Parathyroid adenoma (tissue), 2 donors: ENCODE data around the gene SNX3.
"Not testable (repeated sequence)": the region's sequence is repeated elsewhere in the genome, so short reads cannot be mapped to it uniquely, and the experiment has no call there.

Source experiments
- H2AFZ ChIP-seq: fragments of 300-600 bp; sonication (generic); one replicate; pipeline ENCODE4 v1.7.0; 2017; ENCODE audit warnings: antibody characterized with exemption, mild to moderate bottlenecking
- H3K27ac ChIP-seq: fragments of 300-600 bp; sonication (generic); one replicate; pipeline ENCODE4 v1.7.0; 2017
- H3K27me3 ChIP-seq: fragments of 300-600 bp; sonication (generic); one replicate; pipeline ENCODE4 v1.7.0; 2017; ENCODE audit warnings: low read length; ENCODE audit not compliant: control insufficient read depth, insufficient read depth
- H3K36me3 ChIP-seq: fragments of 300-600 bp; sonication (generic); one replicate; pipeline ENCODE4 v1.7.0; 2017; ENCODE audit warnings: low read length; ENCODE audit not compliant: control insufficient read depth, insufficient read depth
- H3K4me1 ChIP-seq: fragments of 300-600 bp; sonication (generic); one replicate; pipeline ENCODE4 v1.7.0; 2017; ENCODE audit warnings: control low read depth
- H3K4me2 ChIP-seq: fragments of 300-600 bp; sonication (generic); one replicate; pipeline ENCODE4 v1.7.0; 2017; ENCODE audit warnings: low read length
- H3K4me3 ChIP-seq: fragments of 300-600 bp; sonication (generic); one replicate; pipeline ENCODE4 v1.7.0; 2017; ENCODE audit warnings: low read depth, low read length
- H3K79me2 ChIP-seq: fragments of 300-600 bp; sonication (generic); one replicate; pipeline ENCODE4 v1.7.0; 2017; ENCODE audit warnings: control low read depth
- H3K9ac ChIP-seq: fragments of 300-600 bp; sonication (generic); one replicate; pipeline ENCODE4 v1.7.0; 2017; ENCODE audit warnings: mild to moderate bottlenecking
- H3K9me3 ChIP-seq: fragments of 300-600 bp; sonication (generic); one replicate; pipeline ENCODE4 v1.7.0; 2017; ENCODE audit warnings: low read length; ENCODE audit not compliant: control insufficient read depth
- TF ChIP-seq, protein P1 (sequence below): fragments of 300-600 bp; sonication (generic); IDR thresholded peaks from one replicate; pipeline ENCODE4 v1.7.0; 2017; ENCODE audit warnings: antibody characterized with exemption, mild to moderate bottlenecking
- donor health status: primary hyperparathyroidism.

SNX3 gene

DNA sequence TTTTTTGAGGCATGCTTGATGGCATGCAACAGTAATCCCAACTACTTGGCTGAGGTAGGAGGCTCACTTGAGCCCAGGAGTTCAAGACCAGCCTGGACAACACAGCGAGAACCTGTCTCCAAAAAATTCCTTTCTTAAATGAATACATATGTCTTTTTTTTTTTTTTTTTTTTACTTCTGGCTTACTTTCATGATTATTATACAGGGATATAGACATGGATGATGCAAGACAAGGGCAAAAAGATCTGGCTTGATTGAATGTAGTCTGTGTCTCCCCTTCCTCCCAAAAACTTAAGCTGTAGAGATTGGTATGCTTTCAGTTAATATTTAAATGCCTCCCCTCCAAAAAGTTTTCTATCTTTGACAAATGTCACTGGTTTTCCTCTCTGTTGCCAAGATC lies 7.6 kb downstream of the SNX3 start:
- TF ChIP-seq, protein P1, sequence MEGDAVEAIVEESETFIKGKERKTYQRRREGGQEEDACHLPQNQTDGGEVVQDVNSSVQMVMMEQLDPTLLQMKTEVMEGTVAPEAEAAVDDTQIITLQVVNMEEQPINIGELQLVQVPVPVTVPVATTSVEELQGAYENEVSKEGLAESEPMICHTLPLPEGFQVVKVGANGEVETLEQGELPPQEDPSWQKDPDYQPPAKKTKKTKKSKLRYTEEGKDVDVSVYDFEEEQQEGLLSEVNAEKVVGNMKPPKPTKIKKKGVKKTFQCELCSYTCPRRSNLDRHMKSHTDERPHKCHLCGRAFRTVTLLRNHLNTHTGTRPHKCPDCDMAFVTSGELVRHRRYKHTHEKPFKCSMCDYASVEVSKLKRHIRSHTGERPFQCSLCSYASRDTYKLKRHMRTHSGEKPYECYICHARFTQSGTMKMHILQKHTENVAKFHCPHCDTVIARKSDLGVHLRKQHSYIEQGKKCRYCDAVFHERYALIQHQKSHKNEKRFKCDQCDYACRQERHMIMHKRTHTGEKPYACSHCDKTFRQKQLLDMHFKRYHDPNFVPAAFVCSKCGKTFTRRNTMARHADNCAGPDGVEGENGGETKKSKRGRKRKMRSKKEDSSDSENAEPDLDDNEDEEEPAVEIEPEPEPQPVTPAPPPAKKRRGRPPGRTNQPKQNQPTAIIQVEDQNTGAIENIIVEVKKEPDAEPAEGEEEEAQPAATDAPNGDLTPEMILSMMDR = no peak
- Histone ChIP-seq H3K4me1 (no peaks in the 10 kb centered on the region), H3K4me3 (no peak overlapping the region)

GRCh38 chr6:108252055-108252454 lies 8.8 kb downstream of the SNX3 start:
- no peak overlapping the region for H3K4me2 ChIP-seq
- H3K79me2 ChIP-seq = peaks cover 26% of the 10 kb centered on the region
- H3K9me3 ChIP-seq = no peaks in the 10 kb centered on the region
- no peak overlapping the region for H3K9ac ChIP-seq
- no peak overlapping the region for H3K4me3 ChIP-seq
- no peak overlapping the region for H2AFZ ChIP-seq
- no peaks in the 10 kb centered on the region for H3K27me3 ChIP-seq
- H3K27ac ChIP-seq = no peak overlapping the region
- no peaks in the 10 kb centered on the region for H3K36me3 ChIP-seq
- TF ChIP-seq, protein P1 = no peak
- H3K4me1 ChIP-seq = no peaks in the 10 kb centered on the region

More for the DNA sequence above, 7.6 kb downstream of the SNX3 start:
- Histone ChIP-seq H3K27me3 (no peaks in the 10 kb centered on the region), H3K9me3 (no peaks in the 10 kb centered on the region), H3K27ac (no peak overlapping the region), H2AFZ (no peak overlapping the region), H3K9ac (no peak overlapping the region), H3K36me3 (no peaks in the 10 kb centered on the region), H3K79me2 (peaks cover 23% of the 10 kb centered on the region), H3K4me2 (no peak overlapping the region)

GRCh38 chr6:108251252-108251651 lies 9.6 kb downstream of the SNX3 start:
- Histone ChIP-seq H3K9me3 (no peaks in the 10 kb centered on the region), H2AFZ (no peak overlapping the region), H3K27ac (no peak overlapping the region), H3K4me3 (no peak overlapping the region), H3K36me3 (no peaks in the 10 kb centered on the region), H3K4me2 (peak overlapping the region; percentile 32), H3K27me3 (no peaks in the 10 kb centered on the region), H3K4me1 (no peaks in the 10 kb centered on the region), H3K9ac (no peak overlapping the region), H3K79me2 (peaks cover 32% of the 10 kb centered on the region)
- TF ChIP-seq, protein P1 = no peak

GRCh38 chr6:108250240-108250866 lies 10.5 kb downstream of the SNX3 start:
- TF ChIP-seq, protein P1 = peak; percentile 8
- no peak overlapping the region for H3K9ac ChIP-seq
- H3K27ac ChIP-seq = no peak overlapping the region
- no peaks in the 10 kb centered on the region for H3K9me3 ChIP-seq
- H3K36me3 ChIP-seq = no peaks in the 10 kb centered on the region
- H3K79me2 ChIP-seq = peaks cover 32% of the 10 kb centered on the region
- no peaks in the 10 kb centered on the region for H3K27me3 ChIP-seq
- H3K4me2 ChIP-seq = no peak overlapping the region
- no peaks in the 10 kb centered on the region for H3K4me1 ChIP-seq
- H3K4me3 ChIP-seq = no peak overlapping the region
- H2AFZ ChIP-seq = no peak overlapping the region

GRCh38 chr6:108247965-108248536 lies 12.8 kb downstream of the SNX3 start:
- Histone ChIP-seq H3K4me1 (no peaks in the 10 kb centered on the region), H3K4me2 (no peak overlapping the region), H3K4me3 (no peak overlapping the region), H3K79me2 (peaks cover 39% of the 10 kb centered on the region), H3K27me3 (no peaks in the 10 kb centered on the region), H3K9me3 (no peaks in the 10 kb centered on the region), H3K9ac (no peak overlapping the region), H3K27ac (no peak overlapping the region), H2AFZ (no peak overlapping the region), H3K36me3 (no peaks in the 10 kb centered on the region)
- TF ChIP-seq, protein P1 = no peak

DNA sequence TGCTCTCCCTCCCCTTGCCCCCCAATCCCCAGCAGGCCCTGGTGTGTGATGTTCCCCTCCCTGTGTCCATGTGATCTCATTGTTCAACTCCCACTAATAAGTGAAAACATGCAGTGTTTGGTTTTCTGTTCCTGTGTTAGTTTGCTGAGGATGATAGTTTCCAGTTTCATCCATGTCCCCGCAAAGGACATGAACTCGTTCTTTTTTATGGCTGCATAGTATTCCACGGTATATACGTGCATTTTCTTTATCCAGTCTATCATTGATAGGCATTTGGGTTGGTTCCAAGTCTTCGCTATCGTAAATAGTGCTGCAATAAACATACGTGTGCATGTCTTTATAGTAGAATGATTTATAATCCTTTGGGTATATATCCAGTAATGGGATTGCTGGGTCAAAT lies 15.7 kb downstream of the SNX3 start:
- not testable (repeated sequence) for H3K9ac ChIP-seq, H3K4me2 ChIP-seq, H3K27me3 ChIP-seq, H3K4me1 ChIP-seq, H3K36me3 ChIP-seq, H3K27ac ChIP-seq, H3K4me3 ChIP-seq, H2AFZ ChIP-seq, H3K9me3 ChIP-seq
- peaks cover 49% of the 10 kb centered on the region for H3K79me2 ChIP-seq
